A549 (cell line): ENCODE measurements around the gene ADORA1.

Experiments
- CBX2 ChIP-seq: fragments of 200-600 bp; sonication (generic); IDR thresholded peaks from 2 replicates; pipeline ENCODE4 v1.6.1; 2016; ENCODE audit warnings: low read depth, mild to moderate bottlenecking, borderline replicate concordance
- EP300 ChIP-seq, 2 experiments: fragments of >200 bp; sonication (Bioruptor Twin); formaldehyde crosslinking; IDR thresholded peaks; 2 replicates in 1 of 2; 3 replicates in 1 of 2; pipeline ENCODE4 v1.6.1; 2016 to 2017
- ESRRA ChIP-seq: fragments of 150-350 bp; IDR thresholded peaks from 2 replicates; pipeline ENCODE4 v1.6.1; 2014; ENCODE audit warnings: mild to moderate bottlenecking, low read length, borderline replicate concordance
- JUNB ChIP-seq: fragments of >200 bp; sonication (Bioruptor Twin); formaldehyde crosslinking; IDR thresholded peaks from 2 replicates; pipeline ENCODE4 v1.6.1; 2016
- POLR2A ChIP-seq: IDR thresholded peaks from 2 replicates; pipeline ENCODE4 v1.6.1; 2012; ENCODE audit warnings: mild to moderate bottlenecking, low read length
- POLR2AphosphoS2 ChIP-seq: conservative IDR thresholded peaks from 2 replicates; pipeline ENCODE4 v1.6.1; 2012; ENCODE audit warnings: low read length, improper control_type of control experiment, inconsistent platforms
- RAD21 ChIP-seq, 2 experiments: fragments of >200 bp in 1 of 2; sonication (Bioruptor Twin) in 1 of 2; formaldehyde crosslinking in 1 of 2; IDR thresholded peaks in 1 of 2; conservative IDR thresholded peaks in 1 of 2; 2 replicates in 1 of 2; 3 replicates in 1 of 2; pipeline ENCODE4 v1.6.1; 2012 to 2018; ENCODE audit warnings: inconsistent platforms in 1 of 2
- USF2 ChIP-seq: fragments of 450-650 bp; IDR thresholded peaks from 2 replicates; pipeline ENCODE4 v1.6.1; 2014; ENCODE audit warnings: antibody characterized with exemption
- TF ChIP-seq, protein P1 (sequence below): fragments of >200 bp; sonication (Bioruptor Twin); formaldehyde crosslinking; IDR thresholded peaks from 3 replicates; pipeline ENCODE4 v1.5.1; 2016

GRCh38 chr1:203182387-203182953 is 54.9 kb downstream of the ADORA1 start:
- TF ChIP-seq CBX2 (no peak), POLR2AphosphoS2 (no peak), EP300 (IDR thresholded peaks at IDR 0.05) (no peak), JUNB (no peak), USF2 (no peak), POLR2A (no peak), RAD21 (conservative IDR thresholded peaks at IDR 0.05 in 1 of 2, IDR thresholded peaks at IDR 0.05 in 1 of 2) (no peak), ESRRA (no peak)
- TF ChIP-seq, protein P1, sequence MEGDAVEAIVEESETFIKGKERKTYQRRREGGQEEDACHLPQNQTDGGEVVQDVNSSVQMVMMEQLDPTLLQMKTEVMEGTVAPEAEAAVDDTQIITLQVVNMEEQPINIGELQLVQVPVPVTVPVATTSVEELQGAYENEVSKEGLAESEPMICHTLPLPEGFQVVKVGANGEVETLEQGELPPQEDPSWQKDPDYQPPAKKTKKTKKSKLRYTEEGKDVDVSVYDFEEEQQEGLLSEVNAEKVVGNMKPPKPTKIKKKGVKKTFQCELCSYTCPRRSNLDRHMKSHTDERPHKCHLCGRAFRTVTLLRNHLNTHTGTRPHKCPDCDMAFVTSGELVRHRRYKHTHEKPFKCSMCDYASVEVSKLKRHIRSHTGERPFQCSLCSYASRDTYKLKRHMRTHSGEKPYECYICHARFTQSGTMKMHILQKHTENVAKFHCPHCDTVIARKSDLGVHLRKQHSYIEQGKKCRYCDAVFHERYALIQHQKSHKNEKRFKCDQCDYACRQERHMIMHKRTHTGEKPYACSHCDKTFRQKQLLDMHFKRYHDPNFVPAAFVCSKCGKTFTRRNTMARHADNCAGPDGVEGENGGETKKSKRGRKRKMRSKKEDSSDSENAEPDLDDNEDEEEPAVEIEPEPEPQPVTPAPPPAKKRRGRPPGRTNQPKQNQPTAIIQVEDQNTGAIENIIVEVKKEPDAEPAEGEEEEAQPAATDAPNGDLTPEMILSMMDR, result no peak
